HG02763 (cell line): ENCODE results near the gene PPP2R5C.
A peak's percentile ranks its signal among the peaks of the same experiment; 100 is the strongest.

Source experiments
- ATAC-seq: cut with Tn5 transposase; IDR thresholded peaks from one replicate; pipeline ENCODE4 v1.9.1; 2021; ENCODE audit warnings: mild to moderate bottlenecking, moderate library complexity; ENCODE audit not compliant: unreplicated experiment

PPP2R5C gene

DNA sequence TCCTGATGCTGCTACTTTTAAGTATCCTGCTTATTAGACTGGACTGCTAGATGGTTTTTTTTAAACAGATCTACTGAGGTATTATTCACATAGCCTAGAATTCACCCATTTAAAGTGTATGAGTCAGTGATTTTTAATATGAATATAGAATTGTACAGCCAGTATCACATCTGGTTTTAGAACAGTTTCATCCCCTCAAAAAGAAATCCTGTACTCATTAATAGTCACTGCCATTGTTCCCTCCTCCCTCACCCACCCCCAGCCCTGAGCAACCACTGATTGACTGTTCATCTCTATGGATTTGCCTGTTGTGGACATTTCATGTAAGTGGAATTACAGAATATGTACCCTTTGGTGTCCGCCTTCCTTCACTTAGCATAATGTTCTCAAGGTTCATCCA, 98.4 kb downstream of the PPP2R5C start:
- no peak for ATAC-seq

DNA sequence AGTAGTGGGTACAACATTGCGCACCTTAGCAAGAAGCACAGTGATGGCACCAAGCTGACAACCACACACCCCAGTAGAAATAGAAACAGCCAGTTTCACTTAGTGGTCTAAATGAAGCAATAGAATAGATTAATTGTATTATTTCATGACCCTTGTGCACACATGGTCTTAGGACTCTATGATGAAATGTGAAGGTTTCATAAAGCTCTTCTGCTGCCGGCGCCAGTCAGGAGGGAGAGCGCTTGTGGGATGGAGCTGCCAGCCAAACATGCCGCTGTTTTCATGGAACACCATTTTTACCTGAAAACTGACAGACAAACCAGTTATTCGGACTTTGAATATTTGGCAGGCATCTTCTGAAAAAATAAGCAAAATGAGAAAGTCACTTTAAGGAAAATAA, 100.0 kb downstream of the PPP2R5C start:
- no peak for ATAC-seq

DNA sequence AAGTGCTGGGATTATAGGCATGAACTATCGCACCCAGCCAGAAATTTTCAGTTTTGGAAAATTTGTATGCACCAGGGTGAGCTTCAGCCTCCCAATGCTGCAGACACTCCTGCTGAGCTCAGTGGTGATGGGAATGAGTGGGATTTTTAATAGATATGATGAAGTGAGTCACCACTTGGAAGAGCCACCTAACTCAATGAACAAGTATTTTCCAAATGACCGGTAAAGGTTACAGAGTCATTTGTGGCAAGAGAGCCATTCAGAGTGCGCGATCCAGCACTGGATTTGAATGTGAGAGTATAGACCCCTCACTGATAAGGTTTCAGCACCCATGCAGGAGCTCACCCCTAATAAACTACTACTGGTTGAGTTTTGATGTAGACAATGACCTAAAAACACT, 100.7 kb downstream of the PPP2R5C start:
- ATAC-seq: no peak

DNA sequence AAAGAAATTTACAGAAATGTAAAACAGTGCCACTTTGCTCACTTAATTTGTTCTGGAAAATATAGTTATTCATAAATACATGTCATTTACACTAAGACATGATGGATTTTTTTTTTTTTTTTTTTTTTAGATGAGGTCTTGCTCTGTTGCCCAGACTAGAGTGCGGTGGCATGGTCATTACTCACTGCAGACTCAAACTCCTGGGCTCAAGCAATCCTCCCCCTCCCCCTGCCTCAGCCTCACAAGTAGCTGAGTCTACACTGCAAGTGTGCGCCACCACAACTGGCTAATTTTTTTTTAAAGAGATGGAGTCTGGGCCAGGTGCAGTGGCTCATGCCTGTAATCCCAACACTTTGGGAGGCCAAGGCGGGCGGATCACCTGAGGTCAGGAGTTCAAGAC, 101.2 kb downstream of the PPP2R5C start:
- no peak for ATAC-seq

DNA sequence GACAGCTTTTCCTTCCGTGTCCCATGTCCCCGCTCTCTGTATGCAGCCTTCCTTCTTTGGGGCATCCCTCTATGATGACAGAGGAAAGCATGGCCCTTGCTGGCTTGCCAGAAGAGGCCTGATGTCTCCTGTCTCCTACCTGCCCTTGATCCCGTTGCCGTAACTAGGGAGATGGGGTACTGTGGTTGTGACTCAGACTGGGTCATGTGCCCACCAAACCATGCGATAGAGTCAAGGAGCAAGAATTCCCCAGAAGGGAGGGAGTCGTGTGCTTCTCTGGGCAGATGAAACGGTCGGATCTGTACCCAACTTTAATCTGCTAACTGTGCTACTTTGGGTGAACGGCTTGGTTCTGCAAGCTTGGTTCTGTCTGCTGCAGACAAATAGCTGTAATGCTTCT, 103.8 kb downstream of the PPP2R5C start:
- no peak for ATAC-seq

DNA sequence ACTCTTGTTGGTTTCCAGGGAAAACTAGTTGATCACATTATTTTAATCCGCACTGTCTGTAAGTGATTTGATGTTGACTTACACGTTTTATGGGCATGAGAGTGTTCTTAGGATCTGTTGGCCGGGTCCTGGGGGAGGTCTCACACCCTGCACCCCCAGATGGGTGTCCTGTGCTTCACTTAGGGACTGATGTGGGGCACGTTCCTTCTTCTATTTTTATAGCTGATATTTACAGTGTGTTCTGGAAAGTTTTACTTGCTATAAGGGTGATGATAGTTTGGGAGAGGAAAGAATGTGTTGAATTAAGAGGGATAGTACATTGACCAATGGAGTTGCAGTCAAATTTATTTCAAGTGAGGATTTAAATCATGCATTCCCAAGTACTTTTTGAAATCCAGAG, 106.3 kb downstream of the PPP2R5C start:
- ATAC-seq: no peak

DNA sequence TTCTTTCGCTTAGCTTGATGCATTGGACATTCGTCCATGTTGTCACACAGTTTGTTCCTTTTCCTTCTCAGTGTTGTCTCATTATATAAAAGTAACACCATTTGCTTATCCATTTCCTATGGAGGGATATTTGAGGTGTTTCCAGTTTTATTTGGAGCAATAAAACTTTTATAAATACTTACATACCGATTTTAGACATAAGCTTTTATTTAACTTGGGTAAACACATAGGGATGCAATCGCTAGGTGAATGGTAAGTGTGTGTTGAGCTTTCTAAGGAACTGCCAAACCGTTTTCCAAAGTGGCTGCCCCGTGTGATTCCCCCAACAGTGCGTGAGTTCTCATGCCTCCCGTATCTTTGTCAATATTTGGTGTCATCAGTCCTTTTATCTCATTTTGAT, 107.7 kb downstream of the PPP2R5C start:
- no peak for ATAC-seq

DNA sequence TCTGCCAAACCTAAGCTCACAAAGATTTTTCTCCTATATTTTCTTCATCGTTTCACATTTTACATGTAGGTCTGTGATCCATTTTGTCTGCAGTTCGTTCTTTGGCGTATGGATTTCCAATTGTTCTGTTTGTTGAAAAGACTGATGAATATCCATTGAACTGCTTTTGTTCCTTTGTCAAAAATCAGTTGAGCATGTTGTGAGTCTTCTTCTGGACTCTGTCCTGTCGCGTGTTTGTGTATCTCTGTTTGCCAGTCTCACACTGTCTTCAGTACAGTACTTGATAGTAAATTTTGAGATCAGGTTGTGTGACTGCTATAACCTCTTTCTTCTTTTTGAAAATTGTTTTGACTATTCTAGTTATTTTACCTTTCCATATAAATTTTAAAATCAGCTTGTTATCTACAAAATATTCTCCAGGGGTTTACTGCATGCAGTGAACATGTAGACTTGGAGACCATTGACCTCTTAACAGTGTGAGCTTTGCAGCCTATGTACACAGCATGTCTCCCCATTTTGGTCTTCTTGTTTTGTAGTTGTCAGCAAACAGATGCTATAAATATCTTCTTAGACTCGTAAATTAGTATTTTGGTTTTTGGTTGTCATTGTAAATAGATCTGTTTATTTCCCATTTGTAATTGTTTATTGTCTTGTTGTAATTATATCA, 108.9 kb downstream of the PPP2R5C start:
- ATAC-seq: no peak

DNA sequence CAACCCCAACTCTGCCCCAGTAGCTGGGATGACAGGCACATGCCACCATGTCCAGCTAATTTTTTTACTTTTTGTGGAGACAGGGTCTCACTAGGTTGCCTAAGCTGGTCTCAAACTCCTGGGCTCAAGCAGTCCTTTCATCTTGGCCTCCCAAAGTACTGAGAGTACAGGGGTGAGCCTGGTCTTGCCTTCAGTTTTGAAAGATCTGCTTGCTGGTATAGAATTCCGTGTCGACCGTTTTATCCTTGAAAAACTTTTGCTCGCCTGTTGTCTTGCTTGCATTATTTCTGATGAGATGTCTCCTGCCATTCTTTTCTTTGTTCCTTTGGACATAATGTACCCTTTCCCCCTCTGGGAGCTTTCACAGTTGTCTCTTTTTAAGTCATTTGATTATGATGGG, 110.8 kb downstream of the PPP2R5C start:
- no peak for ATAC-seq

DNA sequence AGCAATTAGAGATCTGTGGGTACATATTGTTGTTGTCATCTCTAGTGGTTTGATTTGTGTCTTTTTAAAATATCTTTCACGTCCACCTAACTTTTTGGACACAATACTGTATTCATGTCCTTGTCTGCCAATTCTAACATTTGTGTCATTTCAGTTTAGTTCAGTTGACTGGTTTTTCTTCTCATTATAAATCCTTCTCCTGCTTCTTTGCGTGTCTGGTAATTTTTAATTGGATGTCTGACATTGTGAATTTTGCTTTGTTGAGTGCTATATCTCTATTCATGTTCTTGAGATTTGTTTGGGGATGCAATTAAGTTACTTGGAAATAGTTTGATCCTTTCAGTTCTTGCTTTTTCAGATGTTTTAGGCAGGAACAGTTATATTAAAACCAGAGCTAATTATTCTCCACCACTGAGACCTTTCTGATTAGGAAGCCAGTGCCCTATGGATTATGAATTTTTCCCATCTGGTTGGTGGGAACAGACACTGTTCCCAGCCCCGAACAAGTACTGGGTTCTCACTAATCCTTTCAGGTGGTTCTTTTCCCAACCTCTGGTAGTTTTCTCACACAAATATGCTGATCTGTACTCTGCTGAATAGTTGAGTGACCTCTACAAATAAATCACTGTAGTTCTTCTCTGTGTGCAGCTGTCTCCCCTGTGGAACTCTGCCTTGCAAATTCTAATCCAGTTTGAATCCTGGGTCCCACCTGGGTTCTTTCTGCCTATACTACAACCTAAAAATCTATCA, 111.7 kb downstream of the PPP2R5C start:
- ATAC-seq: no peak

DNA sequence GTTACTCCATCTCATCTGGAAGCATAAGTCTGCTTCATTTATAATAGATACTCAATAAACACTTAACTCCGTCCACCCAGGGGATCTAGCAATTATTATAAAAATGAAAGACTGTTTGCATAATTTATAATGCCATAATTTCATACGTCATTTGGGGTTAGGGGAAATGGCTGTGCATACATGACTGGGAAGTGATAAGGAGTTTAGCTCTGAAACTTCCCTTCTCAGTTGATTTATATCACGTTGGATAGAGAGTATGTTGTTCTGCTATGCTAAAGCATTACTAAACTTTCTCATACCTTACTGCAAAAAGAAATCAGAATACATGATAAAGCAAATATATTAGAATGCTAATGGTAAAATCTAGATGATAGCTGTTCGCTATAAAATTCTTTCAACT, 112.5 kb downstream of the PPP2R5C start:
- ATAC-seq: no peak

DNA sequence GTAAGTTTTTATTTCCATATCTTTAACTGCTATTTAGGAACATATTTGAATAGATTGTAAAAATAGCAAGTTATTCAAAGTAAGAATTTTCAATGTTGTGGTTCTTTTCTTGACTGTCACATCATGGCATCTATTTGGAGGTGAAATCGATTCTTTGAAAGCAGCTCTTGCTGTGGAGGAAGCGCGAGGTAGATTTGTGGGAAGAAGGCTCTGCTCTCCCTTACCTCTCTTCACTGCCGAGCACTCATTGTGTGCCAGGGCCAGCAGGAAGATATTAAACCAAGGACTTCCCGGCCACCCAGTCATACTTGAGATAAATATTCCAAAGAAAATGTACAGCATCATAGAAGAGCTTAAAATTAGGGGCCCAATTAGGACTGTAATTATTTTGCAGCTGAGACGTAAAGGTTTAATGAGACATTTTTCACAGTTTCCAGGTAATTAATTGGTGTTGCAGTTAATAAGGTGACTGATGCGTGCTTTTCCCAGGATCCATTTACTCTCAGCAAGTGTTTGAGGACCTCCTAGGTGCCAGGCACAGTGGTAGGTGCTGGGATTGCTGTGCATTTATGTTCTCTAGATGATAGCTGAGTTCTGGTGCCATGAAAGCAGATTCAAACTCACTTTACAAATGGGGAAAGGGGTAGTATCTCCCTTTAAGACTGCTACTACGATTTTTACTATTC, 113.7 kb downstream of the PPP2R5C start:
- ATAC-seq: no peak

DNA sequence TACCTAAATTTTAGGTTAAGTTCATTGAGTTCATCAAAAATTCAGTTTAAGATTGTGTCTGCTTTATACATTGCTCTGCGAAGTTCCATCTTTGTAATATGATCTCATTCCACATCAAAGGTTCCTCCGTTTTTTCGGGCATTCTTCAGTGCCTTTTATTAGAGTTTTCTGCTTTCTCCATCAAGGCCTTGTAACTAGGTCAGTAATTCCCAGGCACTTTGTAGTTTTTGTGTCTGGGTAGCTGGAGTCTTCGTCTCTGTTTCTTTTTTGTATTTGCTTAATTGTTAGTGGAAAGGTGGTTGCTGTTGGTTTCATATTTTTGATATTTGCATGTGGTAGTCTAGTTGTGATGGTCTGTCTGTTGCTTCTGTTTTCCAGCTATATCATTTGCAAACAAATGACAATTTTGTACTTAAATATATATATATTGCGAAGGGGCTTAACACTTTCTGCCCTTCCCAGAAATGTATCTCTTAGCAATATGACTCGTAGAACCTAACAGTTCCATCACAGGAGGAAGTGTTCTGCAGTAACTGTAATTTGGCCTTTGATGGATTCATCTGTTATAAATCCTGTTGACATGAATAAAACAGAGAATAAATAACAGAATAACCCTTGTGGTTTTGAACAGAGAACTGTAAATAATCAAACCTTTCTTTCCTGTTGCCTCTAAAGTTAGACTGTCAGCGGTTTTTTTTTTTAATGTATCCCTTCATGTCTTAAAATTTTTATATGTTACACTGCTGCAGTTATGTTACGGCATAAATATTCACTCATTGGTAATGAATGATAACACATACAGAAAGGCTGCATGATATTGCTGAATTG, 114.4 kb downstream of the PPP2R5C start:
- ATAC-seq: peak; percentile 31

DNA sequence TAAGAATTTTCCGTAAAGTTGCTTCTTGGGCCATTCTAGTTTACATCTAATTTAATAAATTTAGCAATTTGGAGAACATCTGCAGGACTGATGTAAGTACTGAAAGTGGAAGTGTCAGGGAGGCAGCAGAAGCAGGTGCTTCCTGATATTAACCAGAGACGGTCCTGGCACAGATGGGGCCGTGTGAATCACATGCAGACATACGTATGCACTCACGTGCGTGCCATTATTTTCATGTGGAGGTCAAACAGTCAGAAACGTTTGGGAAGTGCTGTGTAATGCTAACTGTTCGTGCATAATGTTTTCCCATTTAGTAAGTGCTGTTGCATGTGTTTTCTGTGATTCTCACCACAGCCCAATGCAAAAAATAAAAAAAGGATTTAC, 115.0 kb downstream of the PPP2R5C start:
- ATAC-seq: peak; percentile 82

DNA sequence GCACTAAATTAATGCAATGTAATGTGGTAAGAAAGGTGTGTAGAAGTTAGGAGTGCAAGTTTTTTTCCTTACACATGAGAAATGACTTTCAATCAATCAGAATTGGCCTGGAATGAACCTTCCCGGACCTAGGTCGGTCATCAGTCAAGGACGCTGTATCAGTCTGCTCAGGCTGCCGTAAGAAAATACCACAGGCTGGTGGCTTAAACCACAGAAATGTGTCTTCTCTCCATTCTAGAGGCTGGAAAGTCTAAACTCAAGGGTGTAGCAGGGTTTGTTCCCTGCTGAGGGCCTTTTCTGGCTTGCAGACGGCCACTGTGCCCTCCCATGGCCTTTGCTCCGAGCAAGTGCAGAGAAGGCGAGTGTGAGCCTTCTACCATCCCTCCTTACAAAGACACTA, 116.3 kb downstream of the PPP2R5C start:
- ATAC-seq: no peak

DNA sequence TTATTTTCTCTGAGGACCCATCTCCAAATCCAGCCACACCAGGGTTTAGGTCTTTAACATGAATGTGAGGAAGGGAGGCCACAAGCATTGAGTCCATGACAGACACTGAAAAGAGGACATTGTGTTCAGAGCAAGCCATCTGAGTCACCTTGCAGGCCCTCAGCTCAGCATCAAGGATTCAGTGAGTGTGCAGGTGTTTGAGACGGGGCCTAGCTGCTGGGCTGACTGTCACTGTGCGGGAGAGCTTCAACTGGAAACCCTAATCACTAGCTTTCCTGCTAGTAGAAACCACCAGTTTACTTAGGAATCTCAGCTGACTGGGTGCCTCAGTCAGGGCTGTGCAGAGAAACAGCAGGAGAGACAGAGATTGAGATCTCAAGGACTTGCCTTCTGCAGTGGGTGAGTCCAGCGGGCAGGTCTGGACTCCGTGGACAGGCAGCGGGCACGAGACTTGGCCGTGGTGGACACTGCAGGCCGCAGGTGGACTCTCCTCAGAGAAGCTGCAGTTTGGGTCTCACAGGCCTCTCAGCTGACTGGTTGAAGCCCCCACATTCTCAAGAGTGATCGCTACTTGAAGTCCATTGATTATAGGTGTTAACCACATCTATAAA, 116.8 kb downstream of the PPP2R5C start:
- ATAC-seq: no peak

DNA sequence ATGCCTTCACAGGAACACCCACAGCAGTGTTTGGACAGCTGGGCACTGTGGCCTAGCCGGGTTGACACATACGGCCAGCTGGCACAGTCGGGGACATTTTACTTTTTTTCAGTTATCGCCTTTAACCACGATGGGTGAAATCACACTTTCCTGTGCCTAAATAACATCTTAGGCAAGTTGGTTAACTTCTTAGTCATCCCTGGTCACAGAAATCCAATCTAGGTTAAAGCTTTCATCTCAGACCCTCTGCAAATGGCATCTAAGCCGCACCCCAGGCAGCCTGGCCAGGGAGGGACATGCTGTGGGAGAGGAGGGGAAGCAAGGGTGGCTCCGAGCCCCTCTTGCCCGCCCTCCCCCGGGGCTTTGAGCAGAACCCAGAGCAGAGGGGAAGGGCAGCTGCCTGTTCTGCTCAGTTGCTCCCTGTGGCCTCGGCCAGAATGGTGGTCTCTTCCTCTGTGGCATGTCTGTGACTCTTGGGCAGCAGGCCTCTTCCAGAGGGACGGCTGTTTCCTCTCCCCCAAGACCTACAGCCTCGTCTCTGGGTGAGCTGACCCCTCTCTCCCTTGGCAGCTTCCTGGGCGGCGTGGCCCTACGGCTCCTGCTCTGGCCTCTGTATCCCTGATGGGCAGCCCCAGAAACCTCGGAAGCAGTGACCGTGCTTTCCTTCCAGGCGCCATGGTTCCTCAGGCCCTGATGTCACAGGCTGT, 117.5 kb downstream of the PPP2R5C start:
- no peak for ATAC-seq

DNA sequence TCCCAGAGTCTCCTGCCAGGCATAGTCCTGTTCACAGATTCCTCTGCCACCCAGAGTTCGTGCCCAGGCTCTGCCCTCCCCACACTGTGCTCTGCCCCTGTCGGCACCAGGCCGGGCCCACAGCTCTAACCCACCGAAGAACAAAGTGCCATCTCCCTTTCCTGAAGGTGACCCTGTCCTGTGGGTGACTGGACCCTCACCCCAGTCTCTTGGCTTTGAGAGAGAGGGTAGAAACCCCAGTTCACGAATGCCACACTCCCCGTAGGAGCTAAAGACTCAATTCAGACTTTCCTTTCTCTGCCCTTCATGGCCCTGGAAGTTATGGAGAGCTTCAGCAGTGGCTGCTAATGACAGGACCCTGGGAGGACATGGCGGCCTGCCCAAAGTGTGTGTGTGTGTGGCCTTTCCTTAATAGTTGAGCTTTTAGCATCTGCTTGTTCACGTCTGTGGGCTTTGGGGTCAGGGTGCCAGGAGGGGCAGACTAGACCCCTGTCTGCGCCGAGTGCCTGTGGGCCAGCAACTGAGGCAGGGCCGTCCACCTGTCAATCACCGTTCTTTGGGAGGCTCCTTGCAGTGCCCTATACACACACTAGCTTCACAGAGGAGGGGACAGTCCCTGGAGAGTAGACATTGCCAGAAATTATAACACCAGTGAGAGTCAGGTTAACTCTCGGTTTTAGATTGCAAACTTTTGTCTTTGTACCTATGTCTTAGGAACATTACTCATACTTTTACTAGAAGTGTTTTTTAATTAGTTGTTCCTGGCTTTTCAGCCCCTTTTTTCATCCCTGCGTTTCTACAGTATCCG, 118.2 kb downstream of the PPP2R5C start:
- no peak for ATAC-seq

DNA sequence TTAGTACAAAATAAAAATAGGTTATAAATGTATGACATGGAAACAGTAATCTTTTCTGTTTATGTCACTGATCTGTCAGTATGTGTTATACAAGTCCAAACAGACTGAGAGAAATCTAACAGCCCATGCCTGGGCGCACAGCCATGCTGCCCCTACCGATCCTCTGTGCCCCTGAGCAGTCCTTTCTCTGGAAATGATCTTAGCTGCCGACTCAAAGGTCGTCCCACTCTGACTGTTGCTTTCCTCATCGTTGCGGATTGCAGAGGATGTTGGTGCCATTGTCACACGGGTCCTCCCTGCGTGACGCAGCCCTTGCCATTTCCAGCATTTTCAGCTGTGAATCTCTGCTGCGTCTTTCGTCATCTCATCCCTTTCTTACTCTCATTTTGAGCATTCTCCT, 119.9 kb downstream of the PPP2R5C start:
- no peak for ATAC-seq
